Loucy (cell line): Measurements from ENCODE around the gene ARHGAP15.

Source experiments
- EZH2phosphoT487 ChIP-seq: fragments of 200-600 bp; IDR thresholded peaks from 2 replicates; pipeline ENCODE4 v1.6.1; 2018; ENCODE audit warnings: antibody characterized with exemption, mild to moderate bottlenecking, moderate library complexity, borderline replicate concordance
- TF ChIP-seq, protein P1 (sequence below): fragments of 200-600 bp; sonication (generic); conservative IDR thresholded peaks from 2 replicates; pipeline ENCODE4 v1.5.1; 2014; ENCODE audit warnings: mild to moderate bottlenecking, antibody characterized with exemption, low read length

DNA sequence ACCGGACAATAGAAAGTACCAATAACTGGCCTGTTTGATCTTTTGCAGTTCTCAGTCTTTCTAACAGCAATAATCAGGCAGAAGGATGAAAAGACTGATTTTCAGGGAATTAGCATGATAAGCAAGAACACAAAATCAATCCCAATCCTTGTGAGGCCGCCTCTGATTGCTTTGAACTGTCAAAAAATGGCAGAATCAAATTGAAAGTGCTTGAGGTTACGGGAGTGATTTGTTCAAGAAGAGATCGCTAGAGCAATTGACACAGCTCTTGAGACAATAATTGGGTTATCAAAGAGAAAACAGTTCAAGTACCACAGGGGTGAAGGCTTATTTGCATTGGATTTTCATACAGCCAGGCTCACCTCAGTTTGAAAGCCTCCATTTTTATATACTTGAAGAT, 663.4 kb downstream of the ARHGAP15 start:
- TF ChIP-seq, protein P1, sequence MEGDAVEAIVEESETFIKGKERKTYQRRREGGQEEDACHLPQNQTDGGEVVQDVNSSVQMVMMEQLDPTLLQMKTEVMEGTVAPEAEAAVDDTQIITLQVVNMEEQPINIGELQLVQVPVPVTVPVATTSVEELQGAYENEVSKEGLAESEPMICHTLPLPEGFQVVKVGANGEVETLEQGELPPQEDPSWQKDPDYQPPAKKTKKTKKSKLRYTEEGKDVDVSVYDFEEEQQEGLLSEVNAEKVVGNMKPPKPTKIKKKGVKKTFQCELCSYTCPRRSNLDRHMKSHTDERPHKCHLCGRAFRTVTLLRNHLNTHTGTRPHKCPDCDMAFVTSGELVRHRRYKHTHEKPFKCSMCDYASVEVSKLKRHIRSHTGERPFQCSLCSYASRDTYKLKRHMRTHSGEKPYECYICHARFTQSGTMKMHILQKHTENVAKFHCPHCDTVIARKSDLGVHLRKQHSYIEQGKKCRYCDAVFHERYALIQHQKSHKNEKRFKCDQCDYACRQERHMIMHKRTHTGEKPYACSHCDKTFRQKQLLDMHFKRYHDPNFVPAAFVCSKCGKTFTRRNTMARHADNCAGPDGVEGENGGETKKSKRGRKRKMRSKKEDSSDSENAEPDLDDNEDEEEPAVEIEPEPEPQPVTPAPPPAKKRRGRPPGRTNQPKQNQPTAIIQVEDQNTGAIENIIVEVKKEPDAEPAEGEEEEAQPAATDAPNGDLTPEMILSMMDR = no peak
- no peak for TF ChIP-seq EZH2phosphoT487
